Measurements from ENCODE around the gene PHF21B.

PHF21B gene

DNA sequence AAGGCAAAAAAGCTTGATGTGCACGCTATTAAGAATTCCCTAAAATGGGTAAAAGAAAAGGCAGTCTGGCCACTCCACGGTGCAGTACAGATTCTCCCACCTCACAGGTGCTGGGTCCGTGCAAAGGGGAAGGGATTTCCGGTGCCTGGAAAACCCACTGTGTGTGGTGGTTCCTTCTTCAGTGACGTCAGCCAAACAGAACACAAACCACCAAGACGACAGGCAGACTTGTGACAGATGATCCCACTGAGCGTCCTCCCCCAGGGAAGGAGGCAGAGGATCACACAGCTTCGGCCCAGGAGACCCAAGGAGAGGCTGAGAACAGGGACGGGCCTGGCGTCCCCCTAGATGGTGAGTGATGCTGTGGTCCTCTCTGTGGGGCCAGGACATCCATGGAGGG is 18.6 kb downstream of the PHF21B start:
- TF ChIP-seq, protein P1, sequence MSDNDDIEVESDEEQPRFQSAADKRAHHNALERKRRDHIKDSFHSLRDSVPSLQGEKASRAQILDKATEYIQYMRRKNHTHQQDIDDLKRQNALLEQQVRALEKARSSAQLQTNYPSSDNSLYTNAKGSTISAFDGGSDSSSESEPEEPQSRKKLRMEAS (IDR thresholded peaks at IDR 0.05): no peak
- TF ChIP-seq TCF12 (IDR thresholded peaks at IDR 0.05; ENCODE audit: low read depth) (no peak), FOXM1 (IDR thresholded peaks at IDR 0.05; ENCODE audit: borderline replicate concordance, low read depth) (no peak), RAD21 (IDR thresholded peaks at IDR 0.05; ENCODE audit: low read depth) (no peak), EP300 (IDR thresholded peaks at IDR 0.05; ENCODE audit: borderline replicate concordance) (no peak), YY1 (IDR thresholded peaks at IDR 0.05; ENCODE audit: low read depth) (no peak), CREB1 (IDR thresholded peaks at IDR 0.05; ENCODE audit: low read depth) (no peak), TEAD4 (IDR thresholded peaks at IDR 0.05) (no peak), EGR1 (IDR thresholded peaks at IDR 0.05) (no peak), NFIC (IDR thresholded peaks at IDR 0.05) (no peak), TAF1 (IDR thresholded peaks at IDR 0.05; ENCODE audit: low read depth) (no peak), CEBPB (IDR thresholded peaks at IDR 0.05) (no peak), ZBTB7A (IDR thresholded peaks at IDR 0.05; ENCODE audit: low read depth) (no peak)
- TF ChIP-seq, protein P2, sequence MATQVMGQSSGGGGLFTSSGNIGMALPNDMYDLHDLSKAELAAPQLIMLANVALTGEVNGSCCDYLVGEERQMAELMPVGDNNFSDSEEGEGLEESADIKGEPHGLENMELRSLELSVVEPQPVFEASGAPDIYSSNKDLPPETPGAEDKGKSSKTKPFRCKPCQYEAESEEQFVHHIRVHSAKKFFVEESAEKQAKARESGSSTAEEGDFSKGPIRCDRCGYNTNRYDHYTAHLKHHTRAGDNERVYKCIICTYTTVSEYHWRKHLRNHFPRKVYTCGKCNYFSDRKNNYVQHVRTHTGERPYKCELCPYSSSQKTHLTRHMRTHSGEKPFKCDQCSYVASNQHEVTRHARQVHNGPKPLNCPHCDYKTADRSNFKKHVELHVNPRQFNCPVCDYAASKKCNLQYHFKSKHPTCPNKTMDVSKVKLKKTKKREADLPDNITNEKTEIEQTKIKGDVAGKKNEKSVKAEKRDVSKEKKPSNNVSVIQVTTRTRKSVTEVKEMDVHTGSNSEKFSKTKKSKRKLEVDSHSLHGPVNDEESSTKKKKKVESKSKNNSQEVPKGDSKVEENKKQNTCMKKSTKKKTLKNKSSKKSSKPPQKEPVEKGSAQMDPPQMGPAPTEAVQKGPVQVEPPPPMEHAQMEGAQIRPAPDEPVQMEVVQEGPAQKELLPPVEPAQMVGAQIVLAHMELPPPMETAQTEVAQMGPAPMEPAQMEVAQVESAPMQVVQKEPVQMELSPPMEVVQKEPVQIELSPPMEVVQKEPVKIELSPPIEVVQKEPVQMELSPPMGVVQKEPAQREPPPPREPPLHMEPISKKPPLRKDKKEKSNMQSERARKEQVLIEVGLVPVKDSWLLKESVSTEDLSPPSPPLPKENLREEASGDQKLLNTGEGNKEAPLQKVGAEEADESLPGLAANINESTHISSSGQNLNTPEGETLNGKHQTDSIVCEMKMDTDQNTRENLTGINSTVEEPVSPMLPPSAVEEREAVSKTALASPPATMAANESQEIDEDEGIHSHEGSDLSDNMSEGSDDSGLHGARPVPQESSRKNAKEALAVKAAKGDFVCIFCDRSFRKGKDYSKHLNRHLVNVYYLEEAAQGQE (IDR thresholded peaks at IDR 0.05; ENCODE audit: low read depth): no peak
- TF ChIP-seq, protein P3, sequence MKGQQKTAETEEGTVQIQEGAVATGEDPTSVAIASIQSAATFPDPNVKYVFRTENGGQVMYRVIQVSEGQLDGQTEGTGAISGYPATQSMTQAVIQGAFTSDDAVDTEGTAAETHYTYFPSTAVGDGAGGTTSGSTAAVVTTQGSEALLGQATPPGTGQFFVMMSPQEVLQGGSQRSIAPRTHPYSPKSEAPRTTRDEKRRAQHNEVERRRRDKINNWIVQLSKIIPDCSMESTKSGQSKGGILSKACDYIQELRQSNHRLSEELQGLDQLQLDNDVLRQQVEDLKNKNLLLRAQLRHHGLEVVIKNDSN (IDR thresholded peaks at IDR 0.05): no peak

DNA sequence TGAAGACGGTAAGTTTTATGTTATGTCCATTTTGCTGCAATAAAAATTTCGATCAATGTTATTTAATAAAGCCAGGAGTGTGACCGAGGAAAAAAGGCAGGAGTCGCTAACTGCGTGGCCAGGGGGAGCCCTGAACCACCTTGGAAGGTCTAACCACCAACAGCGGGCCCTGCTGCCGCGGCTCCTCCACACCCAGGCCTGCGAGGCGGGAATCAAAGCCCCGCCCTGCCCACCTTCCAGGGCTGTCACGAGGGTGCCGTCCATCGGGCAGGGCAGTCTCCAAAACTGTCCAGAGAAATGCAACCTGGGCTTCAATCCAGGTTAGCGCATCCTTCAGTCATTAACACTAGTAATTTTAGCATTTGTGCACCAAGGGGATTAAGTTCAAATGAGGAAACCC is 19.0 kb downstream of the PHF21B start:
- TF ChIP-seq TEAD4 (IDR thresholded peaks at IDR 0.05) (no peak), TAF1 (IDR thresholded peaks at IDR 0.05; ENCODE audit: low read depth) (no peak), EP300 (IDR thresholded peaks at IDR 0.05; ENCODE audit: borderline replicate concordance) (no peak), FOXM1 (IDR thresholded peaks at IDR 0.05; ENCODE audit: borderline replicate concordance, low read depth) (no peak), TCF12 (IDR thresholded peaks at IDR 0.05; ENCODE audit: low read depth) (no peak), ZBTB7A (IDR thresholded peaks at IDR 0.05; ENCODE audit: low read depth) (no peak), NFIC (IDR thresholded peaks at IDR 0.05) (no peak), YY1 (IDR thresholded peaks at IDR 0.05; ENCODE audit: low read depth) (no peak), EGR1 (IDR thresholded peaks at IDR 0.05) (no peak), CEBPB (IDR thresholded peaks at IDR 0.05) (no peak)
- TF ChIP-seq, protein P2 (IDR thresholded peaks at IDR 0.05; ENCODE audit: low read depth): no peak
- TF ChIP-seq, protein P3 (IDR thresholded peaks at IDR 0.05): no peak
- TF ChIP-seq, protein P1 (IDR thresholded peaks at IDR 0.05): no peak

DNA sequence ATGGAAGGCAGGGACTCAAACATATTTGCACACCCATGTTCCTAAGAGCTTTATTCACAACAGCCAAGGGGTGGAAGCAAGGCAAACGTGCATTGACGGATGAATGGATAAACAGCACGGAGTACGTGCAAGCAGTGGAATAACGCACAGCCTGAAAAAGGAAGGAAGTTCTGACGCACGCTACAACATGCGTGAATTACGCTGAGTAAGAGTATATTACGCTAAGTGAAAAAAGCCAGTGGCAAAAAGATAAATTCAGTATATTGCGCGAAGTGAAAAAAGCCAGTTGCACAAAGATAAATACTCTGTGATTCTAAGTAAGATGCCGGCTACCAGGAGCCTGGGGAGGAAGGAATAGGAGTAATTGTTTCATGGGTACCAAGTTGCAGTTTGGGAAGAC is 19.5 kb downstream of the PHF21B start:
- no peak for TF ChIP-seq CEBPB (IDR thresholded peaks at IDR 0.05)
- no peak for TF ChIP-seq RAD21 (IDR thresholded peaks at IDR 0.05; ENCODE audit: low read depth)
- no peak for TF ChIP-seq TCF12 (IDR thresholded peaks at IDR 0.05; ENCODE audit: low read depth)
- TF ChIP-seq EP300 (IDR thresholded peaks at IDR 0.05; ENCODE audit: borderline replicate concordance): no peak
- TF ChIP-seq CREB1 (IDR thresholded peaks at IDR 0.05; ENCODE audit: low read depth): no peak

DNA sequence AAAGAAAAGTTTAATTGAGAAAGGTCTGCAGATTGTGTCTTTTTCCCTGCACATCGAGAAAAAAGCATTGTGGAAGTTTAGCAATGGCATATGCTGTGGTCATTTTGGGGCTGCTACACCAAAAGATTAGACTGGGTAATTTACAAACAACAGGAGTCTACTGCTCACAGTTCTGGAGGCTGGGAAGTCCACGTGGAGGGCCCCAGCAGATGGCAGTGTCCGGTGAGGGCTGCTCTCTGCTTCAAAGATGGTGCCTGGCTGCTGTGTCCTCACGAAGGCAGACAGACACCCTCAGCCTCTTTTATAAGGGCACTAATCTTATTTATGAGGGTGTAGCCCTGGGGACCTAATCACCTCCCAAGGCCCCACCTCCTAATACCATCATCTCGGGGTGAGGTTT is 21.1 kb downstream of the PHF21B start:
- TF ChIP-seq, protein P1 (IDR thresholded peaks at IDR 0.05): no peak
- TF ChIP-seq RAD21 (IDR thresholded peaks at IDR 0.05; ENCODE audit: low read depth) (peak; percentile 20; the same call in 1 of the 2 replicates), ZBTB7A (IDR thresholded peaks at IDR 0.05; ENCODE audit: low read depth) (no peak), EP300 (IDR thresholded peaks at IDR 0.05; ENCODE audit: borderline replicate concordance) (no peak)

DNA sequence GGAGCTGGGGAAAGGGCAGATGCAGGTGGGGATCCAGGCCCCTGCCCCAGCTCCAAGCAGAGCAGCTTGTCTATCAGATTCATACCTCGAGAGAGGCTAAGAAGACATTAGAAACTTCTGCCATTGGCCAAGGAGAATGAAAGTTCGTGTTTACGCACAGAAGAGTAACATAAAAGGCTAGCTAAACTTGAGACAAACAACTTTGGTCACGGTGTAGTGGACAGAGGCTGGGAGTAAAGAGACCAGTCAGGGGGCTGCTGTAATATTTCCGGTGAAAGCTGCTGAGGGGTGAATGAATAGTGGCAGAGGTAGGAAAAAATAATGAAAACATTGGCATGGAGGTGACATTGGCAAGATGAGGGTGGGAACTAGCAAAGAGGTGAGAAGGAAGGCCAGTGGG is 22.9 kb downstream of the PHF21B start:
- TF ChIP-seq ZBTB7A (IDR thresholded peaks at IDR 0.05; ENCODE audit: low read depth) (no peak), NFIC (IDR thresholded peaks at IDR 0.05) (no peak), CEBPB (IDR thresholded peaks at IDR 0.05) (no peak), CREB1 (IDR thresholded peaks at IDR 0.05; ENCODE audit: low read depth) (no peak), RAD21 (IDR thresholded peaks at IDR 0.05; ENCODE audit: low read depth) (no peak), TEAD4 (IDR thresholded peaks at IDR 0.05) (no peak), FOXM1 (IDR thresholded peaks at IDR 0.05; ENCODE audit: borderline replicate concordance, low read depth) (no peak), TAF1 (IDR thresholded peaks at IDR 0.05; ENCODE audit: low read depth) (no peak), TCF12 (IDR thresholded peaks at IDR 0.05; ENCODE audit: low read depth) (no peak), YY1 (IDR thresholded peaks at IDR 0.05; ENCODE audit: low read depth) (no peak), EGR1 (IDR thresholded peaks at IDR 0.05) (no peak), EP300 (IDR thresholded peaks at IDR 0.05; ENCODE audit: borderline replicate concordance) (no peak)
- TF ChIP-seq, protein P1 (IDR thresholded peaks at IDR 0.05): no peak
- TF ChIP-seq, protein P3 (IDR thresholded peaks at IDR 0.05): no peak
- TF ChIP-seq, protein P2 (IDR thresholded peaks at IDR 0.05; ENCODE audit: low read depth): no peak

Measured in Ishikawa (cell line).